SU-DHL-6 (cell line): ENCODE data around the gene PEX11B.

Source experiments
- H2AFZ ChIP-seq: fragments of 200-600 bp; sonication (generic); 2 replicates; pipeline ENCODE4 v1.6.1; 2014; ENCODE audit warnings: low read depth, mild to moderate bottlenecking, moderate library complexity, mixed read lengths, antibody characterized with exemption, low read length; ENCODE audit not compliant: severe bottlenecking
- H3F3A ChIP-seq: fragments of 200-600 bp; shearing (Covaris generic); 2 replicates; pipeline ENCODE4 v1.6.0; 2016; ENCODE audit warnings: antibody characterized with exemption, mild to moderate bottlenecking; ENCODE audit not compliant: insufficient read depth
- H3K27ac ChIP-seq: fragments of 200-600 bp; sonication (generic); 2 replicates; pipeline ENCODE4 v1.5.1; 2016; ENCODE audit warnings: low read depth, mild to moderate bottlenecking, low read length, moderate library complexity, mixed read lengths
- H3K27me3 ChIP-seq: fragments of 200-600 bp; sonication (generic), shearing (Covaris generic); 2 replicates; pipeline ENCODE4 v1.6.0; 2014; ENCODE audit warnings: mild to moderate bottlenecking, low read length
- H3K36me3 ChIP-seq: fragments of 200-600 bp; sonication (generic); 2 replicates; pipeline ENCODE4 v1.6.1; 2014; ENCODE audit warnings: mild to moderate bottlenecking, low read length, mixed read lengths
- H3K4me2 ChIP-seq: fragments of 300-600, 200-600 bp; shearing (Covaris generic), sonication (generic); 2 replicates; pipeline ENCODE4 v1.6.0; 2014; ENCODE audit warnings: low read length, low read depth, mild to moderate bottlenecking; ENCODE audit not compliant: poor library complexity, severe bottlenecking
- H3K4me3 ChIP-seq: fragments of 200-600 bp; sonication (generic); 2 replicates; pipeline ENCODE4 v1.5.1; 2014; ENCODE audit warnings: antibody characterized with exemption, low read length, mild to moderate bottlenecking, mixed read lengths; ENCODE audit not compliant: insufficient read depth, poor library complexity, severe bottlenecking
- H3K79me2 ChIP-seq: fragments of 200-600 bp; sonication (generic); 2 replicates; pipeline ENCODE4 v1.6.1; 2014; ENCODE audit warnings: mild to moderate bottlenecking, low read length, moderate library complexity; ENCODE audit not compliant: insufficient read depth
- H3K9ac ChIP-seq: fragments of 200-600 bp; sonication (generic); 2 replicates; pipeline ENCODE4 v1.7.0; 2014; ENCODE audit warnings: mild to moderate bottlenecking, low read length
- H3K9me2 ChIP-seq: fragments of 200-600 bp; sonication (generic); replicated peaks from 2 replicates; pipeline ENCODE4 v1.6.1; 2014; ENCODE audit warnings: low read length; ENCODE audit not compliant: insufficient read depth
- H3K9me3 ChIP-seq: fragments of 200-600 bp; sonication (generic); 2 replicates; pipeline ENCODE4 v1.6.1; 2014; ENCODE audit warnings: low read length, mixed read lengths; ENCODE audit not compliant: insufficient read depth
- H4K20me1 ChIP-seq: fragments of 200-600 bp; sonication (generic); 2 replicates; pipeline ENCODE4 v1.6.1; 2014; ENCODE audit warnings: low read depth, mild to moderate bottlenecking, antibody characterized with exemption, low read length, moderate library complexity, mixed read lengths
- EZH2phosphoT487 ChIP-seq: fragments of 200-600 bp; sonication (generic), shearing (Covaris generic); conservative IDR thresholded peaks from 2 replicates; pipeline ENCODE4 v1.6.1; 2018; ENCODE audit warnings: mild to moderate bottlenecking, antibody characterized with exemption, low read length, moderate library complexity, mixed read lengths
- TF ChIP-seq, protein P1 (sequence below): fragments of 200-600 bp; sonication (generic); IDR thresholded peaks from one replicate; pipeline ENCODE4 v1.5.1; 2017; ENCODE audit warnings: antibody characterized with exemption, mild to moderate bottlenecking, low read length, moderate library complexity; ENCODE audit not compliant: insufficient read depth, poor library complexity, severe bottlenecking

The PEX11B gene

DNA sequence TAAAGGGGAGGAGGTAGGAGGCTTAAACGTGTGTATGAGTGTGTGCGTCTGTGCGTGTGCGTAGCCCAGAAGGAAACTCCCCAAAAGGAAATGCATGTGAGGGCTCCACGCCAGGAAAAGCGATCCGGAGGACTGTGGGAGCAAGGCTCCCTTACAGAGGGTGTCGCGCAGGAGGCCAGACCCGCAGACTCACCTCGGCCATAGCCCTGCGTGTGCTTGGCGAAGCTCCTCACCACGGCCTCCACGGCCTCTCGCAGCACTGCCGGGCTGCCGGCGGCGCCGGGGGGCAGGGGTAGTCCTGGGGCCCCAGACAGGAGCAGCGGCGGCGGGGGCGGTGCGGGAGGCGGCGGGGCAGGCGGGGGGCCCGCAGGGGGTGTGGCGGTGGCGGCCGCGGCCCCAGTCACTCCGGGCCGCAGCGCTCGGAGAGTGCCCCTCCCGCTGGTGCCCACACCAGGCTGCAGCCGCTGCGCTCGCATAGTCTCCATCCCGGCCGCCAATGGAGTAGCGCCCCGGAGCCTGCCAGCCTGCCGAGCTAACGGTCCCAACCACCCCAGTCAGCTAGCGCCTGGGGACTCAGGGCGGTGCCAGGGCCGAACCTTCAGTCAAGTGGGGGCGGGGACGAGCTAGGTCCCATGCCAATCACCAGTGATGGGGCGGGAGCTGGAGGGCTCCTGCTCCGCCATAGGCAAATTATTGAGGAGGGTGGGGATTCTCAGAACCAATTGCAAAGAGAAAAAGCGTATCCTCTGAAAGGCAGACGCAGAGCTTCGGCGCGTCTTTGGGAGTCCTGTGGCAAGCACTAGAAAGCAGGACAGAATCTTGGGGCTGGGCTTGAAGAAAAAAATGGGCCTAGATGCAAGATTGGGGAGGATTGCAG lies 39.2 kb upstream of the PEX11B start, which contains the start of gene LIX1L:
LIX1L (minus strand) TSS at position 575 of the 877 bp plus-strand sequence; CDS start at position 485, 90 bp downstream.
- Histone ChIP-seq H3K36me3 (no peaks in the 10 kb centered on the region), H3K27ac (no peak within 1 kb of the TSS), H4K20me1 (no peaks in the 10 kb centered on the region), H3K4me3 (peak within 1 kb of the TSS; percentile 66), H3K9me3 (no peaks in the 10 kb centered on the region), H3K9ac (peak within 1 kb of the TSS; percentile 70), H3F3A (peaks cover 28% of the 10 kb centered on the region; the same call in 1 of the 2 replicates), H3K79me2 (no peaks in the 10 kb centered on the region), H2AFZ (peak within 1 kb of the TSS; percentile 73), H3K9me2 (no peaks in the 10 kb centered on the region), H3K4me2 (peak within 1 kb of the TSS; percentile 83), H3K27me3 (no peaks in the 10 kb centered on the region)
- TF ChIP-seq EZH2phosphoT487: no peak
- TF ChIP-seq, protein P1, sequence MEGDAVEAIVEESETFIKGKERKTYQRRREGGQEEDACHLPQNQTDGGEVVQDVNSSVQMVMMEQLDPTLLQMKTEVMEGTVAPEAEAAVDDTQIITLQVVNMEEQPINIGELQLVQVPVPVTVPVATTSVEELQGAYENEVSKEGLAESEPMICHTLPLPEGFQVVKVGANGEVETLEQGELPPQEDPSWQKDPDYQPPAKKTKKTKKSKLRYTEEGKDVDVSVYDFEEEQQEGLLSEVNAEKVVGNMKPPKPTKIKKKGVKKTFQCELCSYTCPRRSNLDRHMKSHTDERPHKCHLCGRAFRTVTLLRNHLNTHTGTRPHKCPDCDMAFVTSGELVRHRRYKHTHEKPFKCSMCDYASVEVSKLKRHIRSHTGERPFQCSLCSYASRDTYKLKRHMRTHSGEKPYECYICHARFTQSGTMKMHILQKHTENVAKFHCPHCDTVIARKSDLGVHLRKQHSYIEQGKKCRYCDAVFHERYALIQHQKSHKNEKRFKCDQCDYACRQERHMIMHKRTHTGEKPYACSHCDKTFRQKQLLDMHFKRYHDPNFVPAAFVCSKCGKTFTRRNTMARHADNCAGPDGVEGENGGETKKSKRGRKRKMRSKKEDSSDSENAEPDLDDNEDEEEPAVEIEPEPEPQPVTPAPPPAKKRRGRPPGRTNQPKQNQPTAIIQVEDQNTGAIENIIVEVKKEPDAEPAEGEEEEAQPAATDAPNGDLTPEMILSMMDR: no peak

DNA sequence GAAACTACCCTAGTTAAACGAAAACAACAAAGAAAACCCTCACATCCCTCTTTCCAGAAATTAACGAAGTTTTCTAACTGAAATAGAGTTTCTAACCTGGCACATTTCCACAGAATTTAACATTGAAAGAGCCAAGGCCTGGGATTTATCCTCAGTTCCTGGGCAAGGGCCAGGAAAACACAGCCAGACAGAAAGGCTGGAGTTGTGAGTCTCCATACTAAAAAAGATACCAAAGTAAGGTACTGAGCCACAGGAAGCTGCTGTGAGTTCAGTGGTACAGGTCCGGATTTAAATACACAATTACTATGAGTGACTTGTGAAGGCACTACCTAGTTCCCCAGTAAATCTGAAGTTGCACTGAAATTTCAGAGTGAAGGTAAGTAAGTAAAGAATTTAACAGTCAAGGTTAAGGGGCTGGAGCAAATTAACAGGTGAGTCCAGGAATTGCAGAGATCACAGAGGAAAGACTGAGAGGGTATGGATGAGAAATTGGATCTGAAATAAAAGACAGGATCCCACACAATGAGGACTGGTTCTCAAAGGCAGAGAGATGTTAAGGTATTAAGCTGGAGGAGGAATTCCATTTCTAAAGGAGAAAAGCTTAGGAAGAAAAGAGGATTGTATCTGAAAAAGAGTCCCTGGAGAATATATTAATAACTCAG lies 38.4 kb upstream of the PEX11B start:
- H3K36me3 ChIP-seq: no peaks in the 10 kb centered on the region
- H2AFZ ChIP-seq: peak overlapping the region; percentile 73
- H3K9me2 ChIP-seq: no peaks in the 10 kb centered on the region
- H3K27ac ChIP-seq: no peak overlapping the region
- H3K9me3 ChIP-seq: no peaks in the 10 kb centered on the region
- H3K4me2 ChIP-seq: peak overlapping the region; percentile 83
- no peaks in the 10 kb centered on the region for H4K20me1 ChIP-seq
- H3K27me3 ChIP-seq: no peaks in the 10 kb centered on the region
- no peaks in the 10 kb centered on the region for H3K79me2 ChIP-seq
- peaks cover 27% of the 10 kb centered on the region; the same call in 1 of the 2 replicates for H3F3A ChIP-seq
- peak overlapping the region; percentile 70 for H3K9ac ChIP-seq
- TF ChIP-seq, protein P1: no peak
- TF ChIP-seq EZH2phosphoT487: no peak
- H3K4me3 ChIP-seq: peak overlapping the region; percentile 66

DNA sequence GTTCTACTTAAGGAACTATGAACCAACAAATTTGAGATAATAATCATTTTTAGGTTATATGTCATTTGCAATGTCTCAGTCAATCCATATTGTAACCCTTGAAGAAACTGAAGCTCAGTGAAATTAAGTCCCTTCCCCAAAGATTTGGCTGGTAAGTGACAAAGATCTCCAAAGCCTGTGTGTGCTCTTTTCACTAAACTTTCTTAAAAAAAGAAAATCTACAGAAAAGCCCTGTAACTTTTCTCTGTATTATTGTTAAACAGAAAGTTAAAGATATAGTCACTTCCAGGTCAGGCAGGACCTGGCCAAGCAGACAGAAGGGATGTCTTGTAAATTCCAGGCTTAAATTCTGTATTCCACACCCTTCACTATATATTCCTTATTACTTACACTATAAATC lies 37.8 kb upstream of the PEX11B start:
- TF ChIP-seq, protein P1: no peak
- TF ChIP-seq EZH2phosphoT487: no peak
- Histone ChIP-seq H3K9ac (no peak overlapping the region), H3K27ac (no peak overlapping the region)

More for the DNA sequence above, 37.8 kb upstream of the PEX11B start:
- Histone ChIP-seq H3K27me3 (no peaks in the 10 kb centered on the region), H3K9me3 (no peaks in the 10 kb centered on the region), H3F3A (peaks cover 27% of the 10 kb centered on the region; the same call in 1 of the 2 replicates), H2AFZ (no peak overlapping the region), H3K79me2 (no peaks in the 10 kb centered on the region), H3K9me2 (no peaks in the 10 kb centered on the region), H4K20me1 (no peaks in the 10 kb centered on the region), H3K4me2 (peak overlapping the region; percentile 83), H3K36me3 (no peaks in the 10 kb centered on the region), H3K4me3 (no peak overlapping the region)
